ENCODE data around the gene SERTM1.

The SERTM1 gene

GRCh38 chr13:36673838-36674326 lies at the start of gene SERTM1:
SERTM1 (plus strand) TSS chr13:36674020; CDS start chr13:36695079, 21,059 bp downstream.
- no peak for DNase-seq (ENCODE audit: low read depth in 1 of 2, low spot score in 1 of 2)

GRCh38 chr13:36628377-36629056 lies 45.3 kb upstream of the SERTM1 start:
- no peak for DNase-seq (ENCODE audit: low read depth in 1 of 2, low spot score in 1 of 2)

- no peak for DNase-seq (ENCODE audit: low read depth in 1 of 2, low spot score in 1 of 2)
Observed at GRCh38 chr13:36629057-36629385, 44.8 kb upstream of the SERTM1 start.

- no peak for DNase-seq (ENCODE audit: low read depth in 1 of 2, low spot score in 1 of 2)
Observed at GRCh38 chr13:36630181-36630803, 43.5 kb upstream of the SERTM1 start.

- no peak for DNase-seq (ENCODE audit: low read depth in 1 of 2, low spot score in 1 of 2)
Observed at GRCh38 chr13:36639610-36640009, 34.2 kb upstream of the SERTM1 start.

- no peak for DNase-seq (ENCODE audit: low read depth in 1 of 2, low spot score in 1 of 2)
Observed at GRCh38 chr13:36650611-36651010, 23.2 kb upstream of the SERTM1 start.

- no peak for DNase-seq (ENCODE audit: low read depth in 1 of 2, low spot score in 1 of 2)
Observed at GRCh38 chr13:36665630-36666029, 8.2 kb upstream of the SERTM1 start.

- DNase-seq (ENCODE audit: low read depth in 1 of 2, low spot score in 1 of 2): no peak
Observed at GRCh38 chr13:36666477-36667229, 7.2 kb upstream of the SERTM1 start.

GRCh38 chr13:36668316-36668715 lies 5.5 kb upstream of the SERTM1 start:
- DNase-seq (ENCODE audit: low read depth in 1 of 2, low spot score in 1 of 2): no peak

GRCh38 chr13:36673352-36673751 lies 468 bp upstream of the SERTM1 start:
- DNase-seq (ENCODE audit: low read depth in 1 of 2, low spot score in 1 of 2): no peak

GRCh38 chr13:36674337-36675212 lies 755 bp downstream of the SERTM1 start:
- no peak for DNase-seq (ENCODE audit: low read depth in 1 of 2, low spot score in 1 of 2)

- no peak for DNase-seq (ENCODE audit: low read depth in 1 of 2, low spot score in 1 of 2)
Observed at GRCh38 chr13:36675213-36675536, 1.4 kb downstream of the SERTM1 start.

- no peak for DNase-seq (ENCODE audit: low read depth in 1 of 2, low spot score in 1 of 2)
Observed at GRCh38 chr13:36680913-36681312, 7.1 kb downstream of the SERTM1 start.

- no peak for DNase-seq (ENCODE audit: low read depth in 1 of 2, low spot score in 1 of 2)
Observed at GRCh38 chr13:36681894-36682624, 8.2 kb downstream of the SERTM1 start.

GRCh38 chr13:36683701-36684100 lies 9.9 kb downstream of the SERTM1 start:
- no peak for DNase-seq (ENCODE audit: low read depth in 1 of 2, low spot score in 1 of 2)

GRCh38 chr13:36685927-36686326 lies 12.1 kb downstream of the SERTM1 start:
- no peak for DNase-seq (ENCODE audit: low read depth in 1 of 2, low spot score in 1 of 2)

- DNase-seq (ENCODE audit: low read depth in 1 of 2, low spot score in 1 of 2): no peak
Observed at GRCh38 chr13:36696410-36697010, 22.7 kb downstream of the SERTM1 start.

- DNase-seq (ENCODE audit: low read depth in 1 of 2, low spot score in 1 of 2): no peak
Observed at GRCh38 chr13:36700170-36700569, 26.4 kb downstream of the SERTM1 start.

- DNase-seq (ENCODE audit: low read depth in 1 of 2, low spot score in 1 of 2): no peak
Observed at GRCh38 chr13:36706755-36707154, 32.9 kb downstream of the SERTM1 start.
